HG02852 (cell line): ENCODE measurements around the gene BEST2.

Experiments
- ATAC-seq: cut with Tn5 transposase; IDR thresholded peaks from one replicate; pipeline ENCODE4 v1.9.1; 2021; ENCODE audit warnings: mild to moderate bottlenecking, moderate library complexity; ENCODE audit not compliant: unreplicated experiment

The BEST2 gene

DNA sequence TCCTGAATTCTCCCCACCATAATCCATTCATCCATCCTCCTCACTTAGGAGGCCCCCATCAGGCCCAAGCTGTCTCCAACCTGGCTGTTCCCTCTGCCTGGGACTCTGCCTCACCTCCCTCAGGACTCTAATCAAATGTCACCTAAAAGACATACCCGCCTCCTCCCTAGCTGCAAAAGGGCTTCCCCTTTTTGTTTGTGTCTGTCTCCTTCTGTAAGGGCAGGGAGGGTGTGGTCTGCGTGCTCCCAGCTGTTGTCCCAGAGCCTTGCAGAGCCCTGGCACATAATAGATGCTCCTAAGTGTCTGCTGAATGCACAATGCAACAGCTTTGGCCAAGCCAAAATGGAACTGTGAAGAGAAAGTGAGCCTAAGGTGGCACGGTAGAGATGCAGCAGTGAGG, 21.5 kb upstream of the BEST2 start:
- ATAC-seq, result no peak

DNA sequence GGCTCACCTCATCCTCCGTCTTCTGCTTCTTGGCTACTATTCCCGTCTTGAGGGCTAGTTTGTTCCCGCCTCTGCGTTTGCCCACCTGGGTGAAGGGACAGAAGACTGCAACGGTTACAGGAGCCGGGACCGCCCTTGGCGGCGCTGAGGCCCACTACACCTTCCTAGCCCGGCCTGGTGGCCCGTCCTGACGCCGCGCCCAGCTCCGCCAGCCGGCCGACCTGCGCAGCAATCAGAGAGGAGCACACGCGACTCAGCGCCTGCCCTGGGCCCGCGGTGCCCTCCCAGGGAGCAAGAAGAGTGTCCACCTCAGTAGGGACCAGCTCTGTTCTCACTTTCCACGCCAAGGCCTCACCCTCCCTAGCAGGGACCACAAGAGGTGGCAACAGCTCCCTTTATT, 20.3 kb upstream of the BEST2 start:
- ATAC-seq, result no peak

- no peak for ATAC-seq
These were observed 18.0 kb upstream of the BEST2 start for GRCh38 chr19:12733369-12734214.

GRCh38 chr19:12736995-12737834, 14.4 kb upstream of the BEST2 start, which contains the start of gene GET3:
Gene GET3 (plus strand): TSS chr19:12737497. CDS start chr19:12737506, 9 bp downstream.
- peak; percentile 77 for ATAC-seq

DNA sequence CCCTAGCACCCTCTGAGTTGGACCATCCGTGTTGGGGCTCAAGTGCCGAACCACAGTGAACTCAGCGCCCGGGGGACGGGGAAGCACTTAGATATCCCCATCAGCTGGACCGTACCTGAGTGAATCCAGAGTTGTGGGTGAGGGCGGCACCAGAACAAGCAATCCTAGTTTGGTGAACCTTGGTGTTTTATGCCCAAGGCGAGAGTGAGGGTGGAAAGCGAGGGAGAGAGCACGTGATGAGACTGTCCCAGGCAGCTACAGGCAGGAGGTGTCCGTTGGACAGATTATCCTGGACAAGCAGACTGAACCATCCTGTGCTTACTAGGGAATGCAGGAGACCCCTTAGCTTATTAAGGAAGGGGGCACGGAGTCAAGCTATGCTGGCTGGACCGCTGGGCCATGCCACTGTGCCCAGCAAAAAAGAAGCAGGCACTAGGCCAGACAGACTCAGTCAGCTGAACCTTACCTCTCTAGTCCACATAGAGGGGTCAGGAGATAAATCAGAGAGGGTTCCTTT, 13.7 kb upstream of the BEST2 start:
- ATAC-seq, result no peak

GRCh38 chr19:12745166-12745897, 6.3 kb upstream of the BEST2 start:
- ATAC-seq, result no peak

DNA sequence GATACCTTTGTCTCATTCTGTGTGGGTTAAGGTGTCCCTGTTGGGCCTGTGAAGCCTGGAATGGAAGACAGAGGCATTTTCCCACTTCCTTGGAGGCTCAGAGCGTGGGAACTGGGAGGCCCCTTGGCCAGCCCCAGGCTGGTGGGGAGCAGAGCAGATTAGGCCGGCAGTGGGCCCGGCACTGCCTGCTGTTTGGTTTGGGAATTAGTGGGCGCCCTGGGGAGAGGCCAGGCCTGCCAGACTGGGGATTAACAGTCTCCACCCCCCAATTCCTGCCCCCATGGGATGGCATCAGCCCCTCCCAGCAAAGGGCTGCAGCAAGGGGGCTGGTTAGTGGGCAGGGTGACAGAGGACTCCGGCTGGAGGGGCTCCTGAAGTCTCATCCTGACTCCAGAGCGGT, 3.1 kb upstream of the BEST2 start:
- no peak for ATAC-seq

DNA sequence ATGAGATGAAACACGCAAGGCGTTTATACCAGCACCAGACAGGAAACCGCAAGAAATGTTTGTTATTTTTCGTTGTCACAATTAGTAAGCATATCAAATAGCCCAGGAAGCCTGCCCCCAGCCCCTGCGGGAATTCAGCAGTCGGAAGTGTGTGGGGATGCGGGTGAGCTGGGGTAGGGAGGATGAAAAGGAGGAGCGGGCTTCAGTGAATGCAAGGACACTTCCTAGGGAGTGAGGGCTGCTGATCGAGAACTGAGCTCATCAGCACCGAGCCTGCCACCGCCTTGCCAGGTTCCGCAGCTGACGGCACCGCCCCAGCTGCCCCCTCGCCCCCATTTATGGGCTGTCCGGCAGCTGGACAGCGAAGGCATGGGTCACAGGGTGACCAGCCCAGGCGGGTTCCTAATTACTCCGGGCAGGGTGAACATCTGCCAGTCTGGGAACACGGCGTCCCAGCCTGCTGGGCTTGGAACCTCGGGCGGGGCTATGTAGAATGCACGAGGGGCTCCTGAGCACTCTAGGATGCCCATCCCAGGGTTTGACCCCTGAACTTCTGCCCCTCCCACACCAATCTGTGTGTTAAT, 1.6 kb upstream of the BEST2 start:
- no peak for ATAC-seq

DNA sequence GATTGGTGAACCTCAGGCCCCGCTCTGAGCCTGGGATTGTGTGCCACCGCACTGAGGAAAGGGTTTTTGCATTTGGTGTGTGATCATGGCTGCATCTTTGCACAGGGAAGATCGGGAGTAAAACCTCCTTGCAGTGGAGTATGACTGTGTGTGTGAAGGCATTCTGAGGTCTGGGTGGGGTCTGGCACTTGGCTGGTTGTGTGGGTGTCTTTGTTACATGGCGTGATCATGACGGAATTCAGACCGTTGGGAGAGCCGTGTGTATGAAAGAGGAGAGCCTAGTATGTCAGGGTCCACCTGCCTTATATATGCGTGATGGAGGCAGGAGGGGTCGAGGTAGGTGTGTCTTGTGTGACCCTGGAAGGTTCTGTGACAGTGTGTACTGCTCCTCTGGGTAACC, 740 bp upstream of the BEST2 start:
- ATAC-seq, result no peak

DNA sequence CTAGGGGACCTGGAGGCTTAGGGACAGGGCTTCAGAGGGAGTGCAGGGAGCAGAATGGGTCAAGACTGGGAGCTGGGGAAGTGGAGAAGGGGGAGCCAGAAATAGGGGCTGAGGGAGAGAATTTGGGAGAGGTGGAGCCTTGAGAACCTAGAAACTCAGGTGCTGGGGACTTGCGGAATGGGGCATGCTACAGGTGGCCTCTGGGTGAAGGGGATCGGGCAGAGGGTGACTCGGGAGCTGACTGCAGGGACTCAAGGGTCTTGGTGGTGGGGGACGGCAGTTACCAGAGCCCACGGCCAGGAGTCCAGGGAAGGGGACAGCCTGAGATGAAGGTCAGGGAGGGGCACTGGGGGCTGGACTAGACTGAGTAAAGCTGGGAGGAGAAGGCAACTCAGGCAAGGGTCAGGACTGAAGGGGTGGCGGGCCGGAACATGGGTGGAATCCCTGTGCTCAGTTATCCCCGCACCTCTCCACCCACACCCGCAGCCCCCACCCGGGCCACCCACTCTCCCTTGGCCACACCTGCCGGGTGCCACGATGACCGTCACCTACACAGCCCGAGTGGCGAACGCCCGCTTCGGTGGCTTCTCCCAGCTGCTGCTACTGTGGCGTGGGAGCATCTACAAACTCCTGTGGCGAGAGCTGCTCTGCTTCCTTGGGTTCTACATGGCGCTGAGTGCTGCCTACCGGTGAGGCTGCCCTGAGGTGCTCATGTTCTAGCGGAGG, 628 bp downstream of the BEST2 start:
- no peak for ATAC-seq

- no peak for ATAC-seq
These were observed 3.0 kb downstream of the BEST2 start for GRCh38 chr19:12754465-12755196.

DNA sequence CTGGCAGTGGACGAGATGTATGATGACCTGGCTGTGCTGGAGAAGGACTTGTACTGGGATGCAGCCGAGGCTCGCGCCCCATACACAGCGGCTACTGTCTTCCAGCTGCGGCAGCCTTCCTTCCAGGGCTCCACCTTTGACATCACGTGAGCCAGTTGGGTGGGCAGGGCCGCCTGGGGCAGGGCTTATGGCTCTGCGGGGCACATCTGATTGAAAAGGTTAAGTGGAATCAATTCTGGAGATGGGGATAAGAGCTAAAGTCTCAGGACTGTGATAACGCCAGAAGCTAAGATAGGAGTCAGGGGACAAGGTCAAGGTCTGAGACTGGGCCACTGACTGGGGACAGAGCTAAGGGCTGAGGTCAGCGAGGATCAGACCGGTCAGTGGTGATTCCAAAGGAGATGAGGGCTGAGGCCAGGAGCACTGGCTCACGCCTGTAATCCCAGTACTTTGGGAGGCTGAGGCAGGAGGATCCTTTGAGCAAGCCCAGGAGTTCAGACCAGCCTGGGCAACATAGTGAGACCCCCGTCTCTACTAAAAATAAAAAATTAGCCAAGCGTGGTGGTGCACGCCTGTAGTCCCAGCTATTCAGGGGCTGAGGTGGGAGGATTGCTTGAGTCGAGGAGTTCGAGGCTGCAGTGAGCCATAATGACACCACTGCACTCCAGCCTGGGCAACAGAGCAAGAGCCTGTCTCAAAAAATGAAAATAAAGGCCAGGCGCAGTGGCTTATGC, 4.7 kb downstream of the BEST2 start:
- ATAC-seq, result no peak

GRCh38 chr19:12757544-12758274, 6.1 kb downstream of the BEST2 start:
- no peak for ATAC-seq

DNA sequence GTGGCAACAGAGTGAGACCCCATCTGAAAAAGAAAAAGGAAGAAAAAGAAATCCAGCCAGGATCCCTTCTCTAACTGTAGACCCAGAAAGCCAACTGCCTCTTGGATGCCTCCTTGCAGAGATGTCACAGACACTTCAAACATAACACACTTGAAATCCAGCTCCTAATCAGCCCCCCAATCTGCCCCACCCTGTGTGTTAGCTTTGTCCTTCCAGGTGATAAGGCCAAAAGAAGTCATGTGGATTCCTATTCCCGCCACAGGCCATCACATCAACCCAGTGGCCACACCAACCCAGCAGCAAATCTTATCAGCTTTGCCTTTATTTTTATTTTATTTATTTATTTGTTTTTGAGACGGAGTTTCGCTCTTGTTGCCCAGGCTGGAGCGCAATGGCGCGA, 8.1 kb downstream of the BEST2 start:
- ATAC-seq, result no peak

- no peak for ATAC-seq
These were observed 11.5 kb downstream of the BEST2 start for GRCh38 chr19:12763100-12763499.

DNA sequence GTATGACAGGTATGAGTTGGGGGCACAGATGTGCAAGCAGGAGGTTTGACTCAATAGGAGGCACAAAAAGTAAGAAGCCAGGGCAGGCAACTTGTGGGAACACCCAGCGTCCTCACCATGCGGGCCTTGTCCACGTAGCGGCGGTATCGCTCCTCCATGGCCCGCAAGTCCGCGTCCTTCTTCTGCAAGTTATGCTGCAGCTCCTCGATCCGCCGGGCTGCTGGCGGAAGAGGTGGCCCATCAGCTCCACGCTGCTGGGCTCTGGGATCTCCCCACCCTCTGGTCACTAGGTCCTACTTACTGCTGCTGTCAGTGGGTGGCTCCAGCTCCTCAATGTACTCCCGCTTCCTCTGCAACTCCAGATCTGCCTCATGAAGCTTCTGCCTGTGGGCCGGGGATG, 13.1 kb downstream of the BEST2 start:
- no peak for ATAC-seq

DNA sequence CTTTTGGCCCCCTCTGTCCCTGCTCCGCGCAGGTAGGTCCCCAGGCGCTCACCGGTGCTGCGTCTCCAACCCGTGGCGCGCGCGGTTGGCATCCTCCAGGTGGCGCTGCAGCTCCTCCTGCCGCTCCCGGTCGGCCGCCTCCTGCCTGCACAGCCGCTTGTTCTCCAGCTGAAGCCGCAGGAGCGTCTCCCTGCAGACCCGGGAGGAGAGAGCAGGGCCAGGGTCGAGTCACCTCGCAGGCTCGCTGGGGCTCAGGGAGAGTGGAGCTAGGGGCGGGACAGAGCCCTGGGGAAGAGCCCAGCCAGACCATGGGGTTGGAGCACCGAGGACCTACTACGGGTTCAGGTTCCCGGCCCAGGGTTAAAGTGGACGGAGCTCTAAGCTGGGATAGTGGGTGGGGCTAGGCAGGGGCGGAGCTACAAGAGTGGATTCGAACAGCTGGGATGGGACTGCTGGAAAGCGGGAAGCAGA, 14.5 kb downstream of the BEST2 start:
- no peak for ATAC-seq

- no peak for ATAC-seq
These were observed 15.6 kb downstream of the BEST2 start for GRCh38 chr19:12767150-12767549.
